Panc1 (cell line): ENCODE results near the gene FAM193A.

Experiments
- POLR2AphosphoS5 ChIP-seq: IDR thresholded peaks from 2 replicates; pipeline ENCODE4 v1.6.1; 2012; ENCODE audit warnings: mild to moderate bottlenecking, low read depth, low read length, moderate library complexity
- TF ChIP-seq, protein P1 (sequence below): fragments of 450-650 bp; IDR thresholded peaks from 2 replicates; pipeline ENCODE4 v1.5.1; 2017; ENCODE audit warnings: mild to moderate bottlenecking

DNA sequence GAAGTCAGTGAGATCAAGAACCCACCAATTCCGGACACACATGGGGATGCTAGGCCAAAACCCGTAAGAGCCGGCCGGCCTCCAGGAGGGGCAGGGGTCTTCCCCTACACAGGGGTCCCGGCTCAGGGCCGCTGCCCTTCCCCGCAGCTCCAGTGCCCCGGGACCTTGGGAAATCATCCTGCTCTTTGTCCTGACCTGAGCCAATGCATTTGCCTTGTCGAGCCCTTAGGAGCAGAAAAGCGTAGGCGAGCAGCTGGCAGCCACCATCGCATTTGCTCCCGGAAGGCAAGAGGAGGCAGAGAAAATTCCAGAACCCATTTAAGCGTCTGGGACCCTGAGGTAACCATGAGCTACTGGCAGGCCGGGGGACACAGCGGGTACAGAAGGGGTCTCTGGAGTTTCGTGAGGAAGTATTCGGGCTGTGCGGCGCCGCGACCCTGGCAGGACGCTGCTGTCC is 227.1 kb downstream of the FAM193A start:
- TF ChIP-seq, protein P1, sequence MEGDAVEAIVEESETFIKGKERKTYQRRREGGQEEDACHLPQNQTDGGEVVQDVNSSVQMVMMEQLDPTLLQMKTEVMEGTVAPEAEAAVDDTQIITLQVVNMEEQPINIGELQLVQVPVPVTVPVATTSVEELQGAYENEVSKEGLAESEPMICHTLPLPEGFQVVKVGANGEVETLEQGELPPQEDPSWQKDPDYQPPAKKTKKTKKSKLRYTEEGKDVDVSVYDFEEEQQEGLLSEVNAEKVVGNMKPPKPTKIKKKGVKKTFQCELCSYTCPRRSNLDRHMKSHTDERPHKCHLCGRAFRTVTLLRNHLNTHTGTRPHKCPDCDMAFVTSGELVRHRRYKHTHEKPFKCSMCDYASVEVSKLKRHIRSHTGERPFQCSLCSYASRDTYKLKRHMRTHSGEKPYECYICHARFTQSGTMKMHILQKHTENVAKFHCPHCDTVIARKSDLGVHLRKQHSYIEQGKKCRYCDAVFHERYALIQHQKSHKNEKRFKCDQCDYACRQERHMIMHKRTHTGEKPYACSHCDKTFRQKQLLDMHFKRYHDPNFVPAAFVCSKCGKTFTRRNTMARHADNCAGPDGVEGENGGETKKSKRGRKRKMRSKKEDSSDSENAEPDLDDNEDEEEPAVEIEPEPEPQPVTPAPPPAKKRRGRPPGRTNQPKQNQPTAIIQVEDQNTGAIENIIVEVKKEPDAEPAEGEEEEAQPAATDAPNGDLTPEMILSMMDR: no peak
- no peak for TF ChIP-seq POLR2AphosphoS5
